SU-DHL-6 (cell line): ENCODE results near the gene COPE.

Experiments
- H2AFZ ChIP-seq: fragments of 200-600 bp; sonication (generic); 2 replicates; pipeline ENCODE4 v1.6.1; 2014; ENCODE audit warnings: low read depth, mild to moderate bottlenecking, moderate library complexity, mixed read lengths, antibody characterized with exemption, low read length; ENCODE audit not compliant: severe bottlenecking
- H3F3A ChIP-seq: fragments of 200-600 bp; shearing (Covaris generic); 2 replicates; pipeline ENCODE4 v1.6.0; 2016; ENCODE audit warnings: antibody characterized with exemption, mild to moderate bottlenecking; ENCODE audit not compliant: insufficient read depth
- H3K27ac ChIP-seq: fragments of 200-600 bp; sonication (generic); 2 replicates; pipeline ENCODE4 v1.5.1; 2016; ENCODE audit warnings: low read depth, mild to moderate bottlenecking, low read length, moderate library complexity, mixed read lengths
- H3K27me3 ChIP-seq: fragments of 200-600 bp; sonication (generic), shearing (Covaris generic); 2 replicates; pipeline ENCODE4 v1.6.0; 2014; ENCODE audit warnings: mild to moderate bottlenecking, low read length
- H3K36me3 ChIP-seq: fragments of 200-600 bp; sonication (generic); 2 replicates; pipeline ENCODE4 v1.6.1; 2014; ENCODE audit warnings: mild to moderate bottlenecking, low read length, mixed read lengths
- H3K4me2 ChIP-seq: fragments of 300-600, 200-600 bp; shearing (Covaris generic), sonication (generic); 2 replicates; pipeline ENCODE4 v1.6.0; 2014; ENCODE audit warnings: low read length, low read depth, mild to moderate bottlenecking; ENCODE audit not compliant: poor library complexity, severe bottlenecking
- H3K4me3 ChIP-seq: fragments of 200-600 bp; sonication (generic); 2 replicates; pipeline ENCODE4 v1.5.1; 2014; ENCODE audit warnings: antibody characterized with exemption, low read length, mild to moderate bottlenecking, mixed read lengths; ENCODE audit not compliant: insufficient read depth, poor library complexity, severe bottlenecking
- H3K79me2 ChIP-seq: fragments of 200-600 bp; sonication (generic); 2 replicates; pipeline ENCODE4 v1.6.1; 2014; ENCODE audit warnings: mild to moderate bottlenecking, low read length, moderate library complexity; ENCODE audit not compliant: insufficient read depth
- H3K9ac ChIP-seq: fragments of 200-600 bp; sonication (generic); 2 replicates; pipeline ENCODE4 v1.7.0; 2014; ENCODE audit warnings: mild to moderate bottlenecking, low read length
- H3K9me2 ChIP-seq: fragments of 200-600 bp; sonication (generic); replicated peaks from 2 replicates; pipeline ENCODE4 v1.6.1; 2014; ENCODE audit warnings: low read length; ENCODE audit not compliant: insufficient read depth
- H3K9me3 ChIP-seq: fragments of 200-600 bp; sonication (generic); 2 replicates; pipeline ENCODE4 v1.6.1; 2014; ENCODE audit warnings: low read length, mixed read lengths; ENCODE audit not compliant: insufficient read depth
- H4K20me1 ChIP-seq: fragments of 200-600 bp; sonication (generic); 2 replicates; pipeline ENCODE4 v1.6.1; 2014; ENCODE audit warnings: low read depth, mild to moderate bottlenecking, antibody characterized with exemption, low read length, moderate library complexity, mixed read lengths
- EZH2phosphoT487 ChIP-seq: fragments of 200-600 bp; sonication (generic), shearing (Covaris generic); conservative IDR thresholded peaks from 2 replicates; pipeline ENCODE4 v1.6.1; 2018; ENCODE audit warnings: mild to moderate bottlenecking, antibody characterized with exemption, low read length, moderate library complexity, mixed read lengths
- TF ChIP-seq, protein P1 (sequence below): fragments of 200-600 bp; sonication (generic); IDR thresholded peaks from one replicate; pipeline ENCODE4 v1.5.1; 2017; ENCODE audit warnings: antibody characterized with exemption, mild to moderate bottlenecking, low read length, moderate library complexity; ENCODE audit not compliant: insufficient read depth, poor library complexity, severe bottlenecking

Gene COPE

GRCh38 chr19:18860725-18861124 is 58.5 kb downstream of the COPE start:
- Histone ChIP-seq H3K9me2 (no peaks in the 10 kb centered on the region), H3K27ac (no peak overlapping the region), H3K36me3 (no peaks in the 10 kb centered on the region), H3K4me2 (no peak overlapping the region), H3K4me3 (no peak overlapping the region), H3K9ac (no peak overlapping the region), H2AFZ (no peak overlapping the region), H3K79me2 (no peaks in the 10 kb centered on the region), H3K27me3 (no peaks in the 10 kb centered on the region), H3F3A (no peaks in the 10 kb centered on the region), H4K20me1 (no peaks in the 10 kb centered on the region; the same call in 1 of the 2 replicates), H3K9me3 (no peaks in the 10 kb centered on the region)
- TF ChIP-seq EZH2phosphoT487 = no peak

DNA sequence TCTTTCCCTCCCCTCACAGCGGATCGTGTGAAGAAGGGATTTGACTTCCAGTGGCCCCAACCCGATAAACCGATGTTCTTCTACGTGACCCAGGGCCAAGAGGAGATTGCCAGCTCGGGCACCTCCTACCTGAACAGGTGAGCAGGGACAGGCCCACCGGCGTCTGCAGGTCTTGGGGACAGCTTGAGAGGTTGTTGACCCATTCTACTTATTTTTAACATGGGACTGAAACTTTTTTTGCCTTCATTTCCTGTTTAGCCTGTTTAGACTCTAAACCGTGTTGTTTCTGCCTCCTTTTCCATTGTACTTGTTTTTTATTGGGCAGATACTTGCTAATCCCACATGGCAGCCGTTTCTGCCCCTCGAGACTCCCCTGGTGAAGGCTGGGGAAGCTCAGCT is 58.9 kb downstream of the COPE start:
- Histone ChIP-seq H4K20me1 (no peaks in the 10 kb centered on the region; the same call in 1 of the 2 replicates), H2AFZ (no peak overlapping the region), H3K27me3 (no peaks in the 10 kb centered on the region), H3K4me3 (no peak overlapping the region), H3F3A (no peaks in the 10 kb centered on the region), H3K9ac (no peak overlapping the region), H3K27ac (no peak overlapping the region), H3K9me3 (no peaks in the 10 kb centered on the region), H3K36me3 (no peaks in the 10 kb centered on the region), H3K4me2 (no peak overlapping the region), H3K79me2 (no peaks in the 10 kb centered on the region), H3K9me2 (no peaks in the 10 kb centered on the region)
- no peak for TF ChIP-seq EZH2phosphoT487
- TF ChIP-seq, protein P1, sequence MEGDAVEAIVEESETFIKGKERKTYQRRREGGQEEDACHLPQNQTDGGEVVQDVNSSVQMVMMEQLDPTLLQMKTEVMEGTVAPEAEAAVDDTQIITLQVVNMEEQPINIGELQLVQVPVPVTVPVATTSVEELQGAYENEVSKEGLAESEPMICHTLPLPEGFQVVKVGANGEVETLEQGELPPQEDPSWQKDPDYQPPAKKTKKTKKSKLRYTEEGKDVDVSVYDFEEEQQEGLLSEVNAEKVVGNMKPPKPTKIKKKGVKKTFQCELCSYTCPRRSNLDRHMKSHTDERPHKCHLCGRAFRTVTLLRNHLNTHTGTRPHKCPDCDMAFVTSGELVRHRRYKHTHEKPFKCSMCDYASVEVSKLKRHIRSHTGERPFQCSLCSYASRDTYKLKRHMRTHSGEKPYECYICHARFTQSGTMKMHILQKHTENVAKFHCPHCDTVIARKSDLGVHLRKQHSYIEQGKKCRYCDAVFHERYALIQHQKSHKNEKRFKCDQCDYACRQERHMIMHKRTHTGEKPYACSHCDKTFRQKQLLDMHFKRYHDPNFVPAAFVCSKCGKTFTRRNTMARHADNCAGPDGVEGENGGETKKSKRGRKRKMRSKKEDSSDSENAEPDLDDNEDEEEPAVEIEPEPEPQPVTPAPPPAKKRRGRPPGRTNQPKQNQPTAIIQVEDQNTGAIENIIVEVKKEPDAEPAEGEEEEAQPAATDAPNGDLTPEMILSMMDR = no peak

DNA sequence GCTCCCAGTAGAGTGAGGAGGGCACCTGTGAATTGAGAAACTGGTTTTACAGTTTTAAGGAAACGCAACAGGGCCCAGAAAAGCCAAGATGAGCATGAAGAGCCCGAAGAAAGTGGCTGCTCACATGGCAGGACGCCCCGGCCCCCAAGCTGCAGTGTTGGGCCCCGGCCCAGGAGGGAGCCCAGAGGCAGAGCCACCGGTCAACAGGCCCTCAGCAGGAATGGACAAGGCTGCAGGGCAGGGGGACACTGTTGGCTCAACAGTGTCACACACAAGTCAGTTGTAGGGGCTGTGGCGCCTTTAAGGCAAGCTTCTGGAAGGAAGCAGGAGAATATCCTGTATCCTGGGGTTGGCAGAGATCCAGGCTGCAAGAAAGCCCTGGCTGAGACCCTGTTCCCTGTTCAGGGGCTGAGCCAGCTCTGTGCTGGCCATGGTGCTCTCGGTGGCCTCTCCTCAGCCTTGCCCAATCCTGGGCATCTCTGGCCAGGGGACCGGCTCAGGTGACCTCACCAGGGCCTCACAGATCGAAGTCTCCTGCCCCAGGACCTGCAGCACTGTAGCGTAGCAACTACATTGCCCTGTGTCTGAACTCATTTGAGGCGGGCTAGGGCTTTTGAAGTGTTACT is 59.4 kb downstream of the COPE start:
- Histone ChIP-seq H3K9me2 (no peaks in the 10 kb centered on the region), H4K20me1 (no peaks in the 10 kb centered on the region; the same call in 1 of the 2 replicates), H3K9ac (no peak overlapping the region), H2AFZ (no peak overlapping the region), H3K4me2 (no peak overlapping the region), H3K4me3 (no peak overlapping the region), H3K9me3 (no peaks in the 10 kb centered on the region), H3K27me3 (no peaks in the 10 kb centered on the region), H3K27ac (no peak overlapping the region), H3K36me3 (no peaks in the 10 kb centered on the region), H3K79me2 (no peaks in the 10 kb centered on the region), H3F3A (no peaks in the 10 kb centered on the region)
- TF ChIP-seq, protein P1 = no peak

DNA sequence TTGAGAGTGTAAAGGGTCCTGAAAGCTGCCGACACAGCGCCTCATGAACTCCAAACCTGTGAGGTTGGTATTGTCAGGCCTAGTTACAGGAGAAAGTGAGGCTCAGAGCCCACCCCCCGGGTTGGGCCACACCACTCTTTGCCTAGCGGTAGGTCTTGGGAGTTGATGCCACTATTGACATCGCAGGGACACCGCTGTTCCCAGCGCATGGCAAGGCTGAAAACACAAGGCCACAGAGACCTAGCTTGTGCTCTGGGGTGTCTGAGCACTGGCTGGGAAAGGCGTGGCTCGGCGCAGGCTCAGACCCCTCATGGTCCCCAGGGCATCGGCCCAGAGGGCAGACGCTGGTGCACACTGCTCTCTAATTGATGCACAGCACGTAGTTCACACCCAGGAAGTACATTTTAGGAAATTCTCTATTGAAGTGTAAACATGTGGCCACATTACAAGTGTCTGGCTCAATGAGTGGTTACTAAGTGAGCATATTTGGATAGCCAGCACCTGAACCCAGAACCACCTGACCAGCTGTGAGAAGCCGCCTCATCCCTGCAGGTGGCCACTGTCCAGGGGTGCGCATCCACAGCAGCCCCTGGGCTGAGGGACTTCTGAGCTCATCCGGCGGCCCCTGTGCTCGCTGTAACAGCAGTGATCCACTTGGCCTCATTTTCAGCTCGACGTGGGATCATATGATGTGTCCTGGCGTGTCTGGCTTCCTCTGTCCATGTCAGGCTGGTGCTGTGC is 60.1 kb downstream of the COPE start:
- H3K27me3 ChIP-seq = no peaks in the 10 kb centered on the region
- TF ChIP-seq, protein P1 = no peak
- TF ChIP-seq EZH2phosphoT487 = no peak
- no peaks in the 10 kb centered on the region for H3K9me3 ChIP-seq
- H3K9ac ChIP-seq = no peak overlapping the region
- no peak overlapping the region for H3K27ac ChIP-seq
- no peak overlapping the region for H2AFZ ChIP-seq
- H4K20me1 ChIP-seq = no peaks in the 10 kb centered on the region; the same call in 1 of the 2 replicates
- no peaks in the 10 kb centered on the region for H3K36me3 ChIP-seq
- H3K9me2 ChIP-seq = no peaks in the 10 kb centered on the region
- no peak overlapping the region for H3K4me2 ChIP-seq
- no peaks in the 10 kb centered on the region for H3F3A ChIP-seq
- H3K4me3 ChIP-seq = no peak overlapping the region
- no peaks in the 10 kb centered on the region for H3K79me2 ChIP-seq
